HCT116 (cell line): Measurements from ENCODE around the gene TAF11.

ENCODE experiments used
- EGR1 ChIP-seq: IDR thresholded peaks from 2 replicates; pipeline ENCODE4 v1.6.1; 2012; ENCODE audit warnings: low read depth
- JUND ChIP-seq: IDR thresholded peaks from 2 replicates; pipeline ENCODE4 v1.6.1; 2012
- MAX ChIP-seq: IDR thresholded peaks from 2 replicates; pipeline ENCODE4 v1.6.1; 2012
- POLR2A ChIP-seq: IDR thresholded peaks from 2 replicates; pipeline ENCODE4 v1.7.0; 2011; ENCODE audit warnings: borderline replicate concordance; ENCODE audit not compliant: insufficient read depth, insufficient read length; ENCODE audit errors: extremely low read depth
- REST ChIP-seq: IDR thresholded peaks from 2 replicates; pipeline ENCODE4 v1.6.1; 2012; ENCODE audit warnings: low read depth
- SIN3A ChIP-seq: IDR thresholded peaks from 2 replicates; pipeline ENCODE4 v1.6.1; 2012; ENCODE audit warnings: low read depth
- TF ChIP-seq, protein P1 (sequence below), 3 experiments: fragments of 200-600 bp in 1 of 3; sonication (generic) in 1 of 3; IDR thresholded peaks in 2 of 3; conservative IDR thresholded peaks in 1 of 3; 2 replicates each; pipeline ENCODE4 v1.5.1; 2012 to 2017; ENCODE audit warnings: low read depth in 2 of 3, low read length in 2 of 3, antibody characterized with exemption in 1 of 3, borderline replicate concordance in 1 of 3, control low read depth in 1 of 3, mild to moderate bottlenecking in 1 of 3, mixed read lengths in 1 of 3, mixed run types in 1 of 3, moderate library complexity in 1 of 3; ENCODE audit not compliant: insufficient read depth in 1 of 3

DNA sequence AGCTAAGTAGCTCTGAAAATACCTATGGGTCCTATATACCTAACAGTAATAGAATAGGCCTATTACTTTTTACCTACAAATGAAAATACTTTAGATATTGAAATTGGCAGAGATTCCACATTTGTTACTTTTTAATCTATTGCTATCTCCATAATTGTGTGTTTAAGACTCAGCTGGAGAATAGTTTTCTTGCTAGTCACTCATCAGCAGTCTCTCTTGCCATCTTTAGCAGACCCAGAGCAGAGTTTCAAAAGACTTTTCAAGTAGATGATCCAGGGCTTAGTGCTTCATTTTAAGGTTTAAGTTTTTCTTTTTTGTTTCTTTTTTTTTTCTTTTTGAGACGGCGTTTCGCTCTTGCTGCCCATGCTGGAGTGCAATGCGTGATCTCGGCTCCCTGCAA is 14.1 kb upstream of the TAF11 start:
- TF ChIP-seq EGR1 (no peak), JUND (no peak), REST (no peak), MAX (no peak), SIN3A (no peak), POLR2A (no peak)
- TF ChIP-seq, protein P1, sequence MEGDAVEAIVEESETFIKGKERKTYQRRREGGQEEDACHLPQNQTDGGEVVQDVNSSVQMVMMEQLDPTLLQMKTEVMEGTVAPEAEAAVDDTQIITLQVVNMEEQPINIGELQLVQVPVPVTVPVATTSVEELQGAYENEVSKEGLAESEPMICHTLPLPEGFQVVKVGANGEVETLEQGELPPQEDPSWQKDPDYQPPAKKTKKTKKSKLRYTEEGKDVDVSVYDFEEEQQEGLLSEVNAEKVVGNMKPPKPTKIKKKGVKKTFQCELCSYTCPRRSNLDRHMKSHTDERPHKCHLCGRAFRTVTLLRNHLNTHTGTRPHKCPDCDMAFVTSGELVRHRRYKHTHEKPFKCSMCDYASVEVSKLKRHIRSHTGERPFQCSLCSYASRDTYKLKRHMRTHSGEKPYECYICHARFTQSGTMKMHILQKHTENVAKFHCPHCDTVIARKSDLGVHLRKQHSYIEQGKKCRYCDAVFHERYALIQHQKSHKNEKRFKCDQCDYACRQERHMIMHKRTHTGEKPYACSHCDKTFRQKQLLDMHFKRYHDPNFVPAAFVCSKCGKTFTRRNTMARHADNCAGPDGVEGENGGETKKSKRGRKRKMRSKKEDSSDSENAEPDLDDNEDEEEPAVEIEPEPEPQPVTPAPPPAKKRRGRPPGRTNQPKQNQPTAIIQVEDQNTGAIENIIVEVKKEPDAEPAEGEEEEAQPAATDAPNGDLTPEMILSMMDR (IDR thresholded peaks at IDR 0.05 in 2 of 3, conservative IDR thresholded peaks at IDR 0.05 in 1 of 3; ENCODE audit: borderline replicate concordance in 1 of 3, insufficient read depth in 1 of 3, low read depth in 2 of 3, low read length in 2 of 3), result no peak
